Measurements from ENCODE around the gene KRTAP10-9.

Gene KRTAP10-9

DNA sequence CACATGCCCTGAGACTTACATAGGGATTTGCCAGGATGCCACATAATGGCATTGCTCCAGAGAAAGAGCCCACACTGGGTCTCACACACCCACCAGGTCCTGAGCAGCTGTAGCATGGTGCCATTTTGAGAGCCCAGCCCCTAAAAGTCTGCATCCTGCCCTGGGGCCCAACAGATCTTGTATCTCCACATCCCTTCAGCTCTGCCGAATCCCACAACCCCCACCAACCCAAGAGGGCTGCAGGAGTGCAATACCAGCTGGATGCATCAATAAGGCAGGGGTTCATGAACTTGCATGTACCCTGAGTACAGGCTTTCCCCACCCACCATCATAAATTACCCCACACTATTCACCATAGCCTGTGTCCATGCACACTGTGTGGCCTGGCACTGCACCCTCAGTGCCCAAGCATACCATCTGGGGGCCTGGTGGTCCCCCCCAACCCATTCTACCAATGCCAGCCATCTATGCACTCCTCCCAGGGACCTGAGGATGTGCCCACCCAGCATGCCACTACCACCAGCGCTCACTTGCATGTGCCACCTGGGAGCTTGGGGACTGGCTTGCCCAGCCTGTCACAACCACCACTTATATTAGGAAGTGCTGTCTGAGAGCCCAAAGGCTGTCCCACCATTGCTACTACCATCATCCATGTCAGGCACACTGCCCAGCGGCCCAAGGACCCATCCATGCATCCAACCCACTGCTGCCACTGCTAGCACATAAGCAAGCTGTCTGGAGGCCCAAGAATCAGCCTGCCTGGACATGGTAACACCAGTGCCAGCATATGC is 43.9 kb downstream of the KRTAP10-9 start:
- DNase-seq = no peak

DNA sequence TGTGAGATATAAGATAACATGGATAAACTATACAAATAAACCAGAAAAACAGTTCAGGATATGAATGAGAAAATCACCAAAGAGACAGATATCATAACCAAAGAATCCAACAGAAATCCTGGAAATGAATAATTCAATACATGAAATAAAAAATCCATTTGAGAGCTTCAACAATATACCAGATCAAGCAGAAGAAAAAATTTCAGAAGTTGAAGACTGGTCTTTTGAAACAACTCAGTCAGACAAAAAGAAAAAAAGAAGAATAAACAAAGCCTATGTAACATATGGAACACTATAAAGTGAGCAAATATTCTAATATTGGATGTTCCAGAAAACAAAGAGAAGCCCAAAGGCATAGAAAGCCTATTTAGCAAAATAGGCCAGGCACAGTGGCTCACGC is 45.0 kb downstream of the KRTAP10-9 start:
- DNase-seq = no peak

DNA sequence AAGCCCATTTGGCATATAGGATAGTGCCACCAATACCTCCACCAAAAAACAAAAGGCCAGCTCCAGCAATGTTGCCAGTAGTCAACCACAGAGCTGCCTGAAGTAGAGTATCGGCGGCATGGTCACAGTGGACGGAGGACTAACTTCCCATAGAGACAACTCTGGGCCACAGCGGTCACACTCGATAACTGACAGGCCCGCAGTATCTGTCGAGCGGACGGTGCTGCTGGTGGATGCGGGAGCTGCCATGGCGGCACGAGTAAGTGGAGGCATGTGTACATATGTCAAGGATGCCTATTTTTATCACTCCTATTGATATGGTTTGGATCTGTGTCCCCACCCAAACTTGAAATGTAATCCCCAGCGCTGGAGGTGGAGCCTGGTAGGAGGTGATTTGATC is 51.0 kb downstream of the KRTAP10-9 start:
- DNase-seq = no peak

All from stimulated activated CD4-positive, alpha-beta T cell treated with anti-CD3 and anti-CD28 coated beads, Interleukin-2, amount 100 ng/mL, for 48 hours (primary cell).